ENCODE data around the gene NOTCH1. TPM values are rescaled to one million over a fixed set of nuclear protein-coding genes. Genes with fewer than 3 reads are reported as not detected.

The NOTCH1 gene
- total and polyA plus RNA-seq, 9 donors: 16.7 to 39.5 (median 27.1) TPM

DNA sequence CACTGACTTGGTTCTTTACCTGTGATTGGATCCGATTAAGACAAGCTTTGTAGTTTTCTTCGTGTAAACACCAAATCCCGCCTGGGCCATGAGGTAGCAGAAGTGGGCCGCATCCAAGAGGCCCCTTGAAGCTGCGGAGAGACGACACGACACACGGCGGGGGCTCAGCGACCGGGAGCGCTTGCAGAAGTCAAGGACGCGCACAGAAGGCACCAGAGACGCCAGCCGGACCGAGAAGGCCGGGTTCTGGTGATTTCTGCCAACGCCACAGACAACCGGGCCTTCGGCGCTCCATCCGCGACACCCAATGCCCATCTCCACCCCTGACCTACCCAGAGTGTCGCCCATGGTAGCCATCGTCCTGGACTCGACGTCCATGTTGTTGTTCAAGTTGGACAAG, 86.4 kb downstream of the NOTCH1 start:
- no peak for DNase-seq
- Histone ChIP-seq H3K9me3 (replicated peaks; ENCODE audit: control insufficient read depth, low read depth, low read length) (no peaks in the 10 kb centered on the region), H3K36me3 (ENCODE audit: control insufficient read depth, insufficient read depth, low read length) (peaks cover 88% of the 10 kb centered on the region), H3K27me3 (ENCODE audit: control insufficient read depth, insufficient read depth, low read length) (no peaks in the 10 kb centered on the region), H3K27ac (ENCODE audit: low read length) (no peak overlapping the region), H3K4me3 (ENCODE audit: low read length) (no peak overlapping the region), H3K4me1 (ENCODE audit: control insufficient read depth, insufficient read depth, low read length) (no peaks in the 10 kb centered on the region)
- WGBS (ENCODE audit: insufficient coverage): 93% methylated on average over 28 of the region's 28 CpGs

DNA sequence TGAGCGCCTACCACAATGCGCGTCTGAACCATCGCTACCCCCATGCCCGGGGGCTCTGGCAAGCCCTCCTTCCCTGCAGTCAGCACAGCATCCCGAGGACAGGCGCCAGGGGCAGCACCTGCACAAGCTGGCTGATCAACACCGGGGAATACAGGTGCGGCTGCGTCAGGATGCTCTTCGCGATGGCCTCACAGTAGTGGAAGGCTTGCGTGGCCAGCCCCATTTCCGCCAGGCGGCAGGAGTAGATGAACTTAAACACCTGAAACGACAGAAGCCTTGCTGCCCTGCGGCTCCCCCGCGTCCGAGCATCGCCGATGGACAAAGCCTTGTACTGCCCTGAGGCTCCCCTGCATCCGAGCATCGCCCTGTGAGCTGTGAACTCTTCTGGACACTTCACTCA, 88.5 kb downstream of the NOTCH1 start:
- Histone ChIP-seq H3K9me3 (replicated peaks; ENCODE audit: control insufficient read depth, low read depth, low read length) (no peaks in the 10 kb centered on the region), H3K4me3 (ENCODE audit: low read length) (no peak overlapping the region), H3K4me1 (ENCODE audit: control insufficient read depth, insufficient read depth, low read length) (no peaks in the 10 kb centered on the region), H3K27ac (ENCODE audit: low read length) (no peak overlapping the region), H3K36me3 (ENCODE audit: control insufficient read depth, insufficient read depth, low read length) (peaks cover 80% of the 10 kb centered on the region), H3K27me3 (ENCODE audit: control insufficient read depth, insufficient read depth, low read length) (no peaks in the 10 kb centered on the region)
- WGBS (ENCODE audit: insufficient coverage): 93% methylated on average over 24 of the region's 24 CpGs
- DNase-seq: no peak

- WGBS (ENCODE audit: insufficient coverage): 92% methylated on average over 9 of the region's 9 CpGs
- H3K4me3 ChIP-seq (ENCODE audit: low read length): no peak overlapping the region
- no peaks in the 10 kb centered on the region for H3K4me1 ChIP-seq (ENCODE audit: control insufficient read depth, insufficient read depth, low read length)
- no peak overlapping the region for H3K27ac ChIP-seq (ENCODE audit: low read length)
- H3K36me3 ChIP-seq (ENCODE audit: control insufficient read depth, insufficient read depth, low read length): peaks cover 82% of the 10 kb centered on the region
- H3K27me3 ChIP-seq (ENCODE audit: control insufficient read depth, insufficient read depth, low read length): no peaks in the 10 kb centered on the region
- no peak for DNase-seq
- H3K9me3 ChIP-seq (replicated peaks; ENCODE audit: control insufficient read depth, low read depth, low read length): no peaks in the 10 kb centered on the region
Measured at GRCh38 chr9:136456258-136456657, 89.6 kb downstream of the NOTCH1 start.

DNA sequence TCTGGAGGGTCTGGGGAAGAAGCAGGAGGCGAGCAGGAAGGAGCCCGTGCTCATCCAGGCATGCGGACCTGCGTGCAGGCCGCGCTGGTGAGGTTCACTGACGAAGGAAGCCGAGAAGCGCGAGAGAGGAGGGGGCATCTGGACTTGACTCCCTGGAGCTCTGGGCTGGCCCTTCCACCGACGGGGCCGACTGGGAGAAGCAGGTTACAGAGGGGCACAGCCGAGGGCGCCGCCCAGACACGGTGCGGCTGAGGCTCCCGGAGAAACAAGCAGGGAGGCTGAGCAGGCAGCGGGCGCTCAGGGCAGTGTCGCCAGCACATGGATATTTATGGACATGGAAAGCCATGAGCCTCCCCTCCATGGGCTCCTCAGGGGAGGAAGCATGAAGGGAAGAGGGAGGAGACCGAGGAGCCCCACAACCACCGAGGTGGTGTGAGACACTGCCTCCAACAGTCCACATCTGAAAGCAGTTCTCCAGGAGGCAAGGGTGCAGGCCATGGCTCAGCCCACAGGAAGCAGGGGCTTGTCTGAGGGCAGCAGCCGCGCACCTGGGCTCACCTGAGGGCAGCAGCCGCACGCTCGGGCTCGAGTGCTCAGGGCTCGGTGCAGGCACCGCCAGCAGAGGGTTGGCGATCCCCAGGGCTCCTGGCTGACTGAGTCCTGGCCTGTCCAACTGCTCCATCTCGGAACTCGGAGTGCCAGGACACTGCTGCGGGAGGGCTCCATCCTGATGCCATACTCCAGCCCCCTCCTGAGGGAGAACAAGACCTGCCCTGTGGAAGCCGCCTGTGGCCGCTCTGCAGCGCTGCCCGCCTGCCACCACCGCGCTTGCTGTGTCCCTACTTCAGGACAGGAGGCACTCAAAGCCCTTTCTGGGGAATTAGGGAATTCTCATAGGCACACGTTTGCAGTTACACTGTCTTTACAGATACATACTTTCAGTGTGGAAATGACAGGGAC, 90.5 kb downstream of the NOTCH1 start:
- no peaks in the 10 kb centered on the region for H3K4me1 ChIP-seq (ENCODE audit: control insufficient read depth, insufficient read depth, low read length)
- H3K9me3 ChIP-seq (replicated peaks; ENCODE audit: control insufficient read depth, low read depth, low read length): no peaks in the 10 kb centered on the region
- 94% methylated on average over 38 of the region's 43 CpGs for WGBS (ENCODE audit: insufficient coverage)
- H3K27ac ChIP-seq (ENCODE audit: low read length): no peak overlapping the region
- no peak overlapping the region for H3K4me3 ChIP-seq (ENCODE audit: low read length)
- no peak for DNase-seq
- H3K27me3 ChIP-seq (ENCODE audit: control insufficient read depth, insufficient read depth, low read length): no peaks in the 10 kb centered on the region
- H3K36me3 ChIP-seq (ENCODE audit: control insufficient read depth, insufficient read depth, low read length): peaks cover 82% of the 10 kb centered on the region

DNA sequence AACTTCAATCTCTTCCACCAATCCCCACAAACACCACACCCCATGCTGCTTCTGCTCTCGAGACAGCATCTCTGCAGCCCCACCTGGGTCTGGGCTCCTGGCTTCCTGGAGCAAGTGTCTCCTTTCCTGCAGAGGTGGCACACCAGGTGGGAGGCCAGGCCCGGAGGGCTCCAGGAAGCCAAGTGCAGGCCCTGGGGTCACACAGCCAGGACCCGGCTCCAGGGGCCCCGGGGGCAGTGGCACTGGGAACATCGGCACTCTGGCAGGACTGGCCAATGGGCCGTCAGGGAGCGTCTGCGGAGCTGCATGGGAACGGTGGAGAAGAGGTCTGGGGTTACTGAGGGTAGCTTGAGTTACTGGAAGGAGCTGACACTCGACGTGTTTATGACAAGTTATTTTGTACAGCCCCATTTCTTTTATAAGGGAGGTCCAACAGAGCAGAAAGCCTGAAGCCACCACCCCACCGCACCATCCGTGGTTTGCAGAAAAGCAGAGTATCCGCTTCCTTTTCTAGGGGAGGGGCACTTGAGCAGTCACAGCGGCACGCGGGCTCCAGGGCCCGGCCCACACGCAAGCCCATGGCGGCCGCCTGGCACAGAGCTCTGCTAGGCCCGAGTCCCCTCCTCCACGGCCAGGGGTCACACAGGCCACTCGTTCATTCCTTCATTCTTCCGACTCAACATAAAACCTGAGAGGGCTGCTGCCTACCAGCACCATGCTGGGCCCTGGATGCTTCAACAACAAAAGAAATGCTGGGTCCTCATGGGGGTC, 91.6 kb downstream of the NOTCH1 start:
- Histone ChIP-seq H3K36me3 (ENCODE audit: control insufficient read depth, insufficient read depth, low read length) (peaks cover 83% of the 10 kb centered on the region), H3K4me1 (ENCODE audit: control insufficient read depth, insufficient read depth, low read length) (no peaks in the 10 kb centered on the region), H3K27me3 (ENCODE audit: control insufficient read depth, insufficient read depth, low read length) (no peaks in the 10 kb centered on the region), H3K9me3 (replicated peaks; ENCODE audit: control insufficient read depth, low read depth, low read length) (no peaks in the 10 kb centered on the region), H3K27ac (ENCODE audit: low read length) (no peak overlapping the region), H3K4me3 (ENCODE audit: low read length) (no peak overlapping the region)
- WGBS (ENCODE audit: insufficient coverage): 88% methylated on average over 20 of the region's 25 CpGs
- no peak for DNase-seq

GRCh38 chr9:136453326-136453725, 92.5 kb downstream of the NOTCH1 start:
- no peaks in the 10 kb centered on the region for H3K27me3 ChIP-seq (ENCODE audit: control insufficient read depth, insufficient read depth, low read length)
- H3K4me1 ChIP-seq (ENCODE audit: control insufficient read depth, insufficient read depth, low read length): no peaks in the 10 kb centered on the region
- DNase-seq: no peak
- 84% methylated on average over 11 of the region's 11 CpGs for WGBS (ENCODE audit: insufficient coverage)
- no peak overlapping the region for H3K27ac ChIP-seq (ENCODE audit: low read length)
- H3K4me3 ChIP-seq (ENCODE audit: low read length): no peak overlapping the region
- H3K36me3 ChIP-seq (ENCODE audit: control insufficient read depth, insufficient read depth, low read length): peaks cover 83% of the 10 kb centered on the region
- no peaks in the 10 kb centered on the region for H3K9me3 ChIP-seq (replicated peaks; ENCODE audit: control insufficient read depth, low read depth, low read length)

DNA sequence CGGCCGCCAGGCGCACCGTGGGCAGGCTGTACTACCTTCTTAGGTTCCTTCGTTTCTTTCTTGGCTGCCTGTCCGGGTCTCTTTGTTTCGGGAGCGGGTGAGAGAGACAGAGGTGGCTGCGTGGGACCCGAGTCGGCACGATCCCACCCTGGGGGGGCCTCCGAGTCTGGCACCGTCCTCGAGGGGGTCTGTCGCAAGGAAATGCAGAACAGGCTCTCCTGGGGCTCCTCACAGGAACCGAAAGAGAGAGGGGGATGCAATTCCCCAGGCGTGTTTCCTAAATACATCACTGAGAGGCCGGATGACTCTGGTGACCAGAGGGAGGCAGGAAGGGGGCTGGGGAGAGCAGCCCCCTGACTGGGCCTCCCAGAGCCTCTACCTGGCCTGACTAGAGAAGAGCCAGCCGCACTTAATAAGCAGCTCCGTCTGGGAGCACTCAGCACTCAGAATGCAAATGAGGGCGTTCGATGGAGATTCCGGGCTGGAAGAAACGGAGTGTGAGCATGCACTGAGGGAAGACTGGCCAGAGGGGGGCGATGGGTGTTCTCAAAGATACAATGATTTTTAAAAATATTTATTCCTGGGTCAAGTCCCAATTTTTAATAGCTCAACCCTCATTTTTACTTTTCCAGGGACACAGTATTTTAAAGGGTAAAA, 94.5 kb downstream of the NOTCH1 start:
- Histone ChIP-seq H3K9me3 (replicated peaks; ENCODE audit: control insufficient read depth, low read depth, low read length) (no peaks in the 10 kb centered on the region), H3K27me3 (ENCODE audit: control insufficient read depth, insufficient read depth, low read length) (no peaks in the 10 kb centered on the region), H3K27ac (ENCODE audit: low read length) (no peak overlapping the region), H3K36me3 (ENCODE audit: control insufficient read depth, insufficient read depth, low read length) (peaks cover 87% of the 10 kb centered on the region), H3K4me3 (ENCODE audit: low read length) (no peak overlapping the region), H3K4me1 (ENCODE audit: control insufficient read depth, insufficient read depth, low read length) (no peaks in the 10 kb centered on the region)
- WGBS (ENCODE audit: insufficient coverage): 85% methylated on average over 19 of the region's 26 CpGs
- DNase-seq: no peak

- H3K9me3 ChIP-seq (replicated peaks; ENCODE audit: control insufficient read depth, low read depth, low read length): no peaks in the 10 kb centered on the region
- no peaks in the 10 kb centered on the region for H3K27me3 ChIP-seq (ENCODE audit: control insufficient read depth, insufficient read depth, low read length)
- H3K27ac ChIP-seq (ENCODE audit: low read length): no peak overlapping the region
- no peak overlapping the region for H3K4me3 ChIP-seq (ENCODE audit: low read length)
- DNase-seq: no peak
- WGBS (ENCODE audit: insufficient coverage): 93% methylated on average over 3 of the region's 3 CpGs
- peaks cover 84% of the 10 kb centered on the region for H3K36me3 ChIP-seq (ENCODE audit: control insufficient read depth, insufficient read depth, low read length)
- H3K4me1 ChIP-seq (ENCODE audit: control insufficient read depth, insufficient read depth, low read length): no peaks in the 10 kb centered on the region
Measured at GRCh38 chr9:136448655-136449054, 97.2 kb downstream of the NOTCH1 start.

DNA sequence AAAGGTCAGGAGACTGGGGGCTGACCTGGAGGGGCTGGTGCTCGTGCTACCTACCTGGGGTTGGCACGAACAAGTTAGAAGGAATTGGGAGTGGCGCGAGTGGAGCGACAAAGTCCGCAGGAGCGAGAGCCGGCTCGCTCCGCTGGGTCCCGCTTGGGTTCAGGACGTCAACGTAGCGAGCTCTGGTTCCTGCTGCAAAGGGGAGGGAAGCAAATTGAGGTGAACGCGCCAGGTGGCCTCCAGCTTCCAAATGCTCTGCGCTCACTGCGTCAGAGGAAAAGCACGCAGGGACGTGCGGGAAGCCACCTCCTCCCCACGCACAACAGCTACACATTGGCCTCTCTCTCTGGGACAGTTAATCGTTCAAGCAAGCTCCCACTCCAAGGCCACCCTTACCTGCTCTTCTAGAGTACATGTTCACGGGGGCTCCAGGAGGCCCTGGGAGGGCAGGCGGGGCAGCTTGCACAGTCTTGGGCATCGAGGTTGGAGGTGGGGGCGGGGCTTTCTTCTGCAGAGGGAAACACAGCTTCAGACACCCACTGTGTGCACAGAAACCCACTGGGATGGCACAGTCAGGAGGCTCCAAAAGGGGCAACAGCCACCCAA, 98.6 kb downstream of the NOTCH1 start:
- no peak for DNase-seq
- Histone ChIP-seq H3K36me3 (ENCODE audit: control insufficient read depth, insufficient read depth, low read length) (peaks cover 92% of the 10 kb centered on the region), H3K27ac (ENCODE audit: low read length) (no peak overlapping the region), H3K4me1 (ENCODE audit: control insufficient read depth, insufficient read depth, low read length) (no peaks in the 10 kb centered on the region), H3K27me3 (ENCODE audit: control insufficient read depth, insufficient read depth, low read length) (no peaks in the 10 kb centered on the region), H3K9me3 (replicated peaks; ENCODE audit: control insufficient read depth, low read depth, low read length) (no peaks in the 10 kb centered on the region), H3K4me3 (ENCODE audit: low read length) (no peak overlapping the region)
- WGBS (ENCODE audit: insufficient coverage): 93% methylated on average over 25 of the region's 27 CpGs
